Activated gamma-delta T cell treated with Interleukin-2 at 50 U/mL for 16 hours (primary cell): ENCODE results near the gene TNFRSF12A.

ENCODE experiments used
- DNase-seq: peaks from one replicate; pipeline ENCODE4 v3.0.0-alpha.2; 2020

The TNFRSF12A gene

GRCh38 chr16:3020247-3020603 lies at the start of gene TNFRSF12A:
TSS of gene TNFRSF12A (plus strand) at chr16:3020368. CDS start at chr16:3020398, 30 bp downstream.
- peak; percentile 65 for DNase-seq

DNA sequence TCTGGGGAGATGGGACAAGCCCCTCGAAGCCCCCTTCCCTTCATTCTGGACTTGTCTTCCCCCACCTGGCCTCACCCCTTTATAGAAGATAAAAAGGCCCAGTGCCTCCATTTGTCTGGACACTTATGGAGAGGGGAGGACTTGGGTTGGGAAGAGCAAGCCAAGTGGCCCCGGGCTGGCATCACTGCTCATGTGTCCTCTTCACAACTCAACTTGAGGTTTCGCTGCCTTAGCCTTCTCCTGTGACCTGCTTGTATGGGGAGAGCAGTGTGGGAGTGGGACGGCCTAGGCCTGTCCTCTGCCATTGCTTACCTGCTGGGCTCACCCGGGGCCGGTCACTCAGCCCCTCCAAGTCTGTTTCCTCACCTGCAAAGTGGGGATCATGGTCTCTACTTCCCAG lies 49.6 kb upstream of the TNFRSF12A start:
- DNase-seq, result no peak

DNA sequence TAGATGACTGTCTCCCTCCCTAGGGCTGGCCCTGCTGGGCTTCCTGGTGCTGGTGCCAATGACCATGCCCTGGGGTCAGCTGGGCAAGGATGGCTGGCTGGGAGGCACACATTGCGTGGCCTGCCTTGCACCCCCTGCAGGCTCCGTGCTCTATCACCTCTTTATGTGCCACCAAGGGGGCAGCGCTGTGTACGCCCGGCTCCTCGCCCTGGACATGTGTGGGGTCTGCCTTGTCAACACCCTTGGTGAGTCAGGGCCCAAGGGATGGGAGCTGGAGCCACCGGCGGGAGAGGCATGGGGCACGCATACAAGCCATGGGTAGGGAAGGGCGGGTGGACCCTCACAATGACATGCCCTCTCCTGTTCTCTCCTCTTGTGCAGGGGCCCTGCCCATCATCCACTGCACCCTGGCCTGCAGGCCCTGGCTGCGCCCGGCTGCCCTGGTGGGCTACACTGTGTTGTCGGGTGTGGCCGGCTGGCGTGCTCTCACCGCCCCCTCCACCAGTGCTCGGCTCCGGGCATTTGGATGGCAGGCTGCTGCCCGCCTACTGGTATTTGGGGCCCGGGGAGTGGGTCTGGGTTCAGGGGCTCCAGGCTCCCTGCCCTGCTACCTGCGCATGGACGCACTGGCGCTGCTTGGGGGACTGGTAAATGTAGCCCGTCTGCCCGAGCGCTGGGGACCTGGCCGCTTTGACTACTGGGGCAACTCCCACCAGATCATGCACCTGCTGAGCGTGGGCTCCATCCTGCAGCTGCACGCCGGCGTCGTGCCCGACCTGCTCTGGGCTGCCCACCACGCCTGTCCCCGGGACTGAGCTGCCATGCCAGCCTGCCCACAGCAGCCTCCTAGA lies 48.8 kb upstream of the TNFRSF12A start:
- no peak for DNase-seq

DNA sequence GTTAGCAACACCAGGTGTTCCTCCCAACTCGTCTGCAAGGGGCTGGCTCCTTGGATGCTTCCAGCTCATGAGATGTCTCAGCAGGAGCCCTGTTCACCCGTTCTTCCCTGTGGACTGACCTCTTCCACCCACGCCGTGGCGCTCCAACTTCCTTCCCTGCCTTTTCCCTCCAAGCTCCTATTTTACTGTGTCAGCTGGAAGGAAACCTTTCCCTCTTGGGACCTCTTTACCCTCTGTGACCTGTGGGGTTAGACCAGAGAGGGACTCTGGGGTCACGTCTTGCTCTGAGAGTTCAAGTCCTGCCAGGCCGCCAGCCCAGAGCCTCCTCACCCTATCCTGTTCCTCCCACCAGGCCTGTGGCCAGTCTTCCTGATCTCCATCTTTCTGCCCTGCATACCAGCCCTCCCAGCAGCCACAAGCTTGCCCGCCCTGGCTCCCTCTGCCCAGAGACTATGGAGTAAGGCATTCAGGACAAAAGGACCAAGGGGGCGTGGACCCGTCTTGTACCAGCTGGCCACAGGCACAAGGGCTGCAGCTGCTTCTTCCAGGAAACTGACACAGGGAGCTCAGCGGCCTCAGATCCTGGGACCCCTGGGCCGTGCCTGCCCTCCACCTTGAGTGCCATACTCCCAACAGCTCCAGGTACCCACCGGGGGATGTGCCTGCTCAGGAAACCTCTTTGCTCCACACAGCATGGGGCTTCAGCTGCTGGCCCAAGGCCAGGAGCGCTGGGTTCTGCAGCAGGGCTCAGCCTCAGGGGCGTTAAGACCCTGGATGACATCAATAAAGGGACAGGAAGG lies 48.0 kb upstream of the TNFRSF12A start:
- DNase-seq, result no peak

DNA sequence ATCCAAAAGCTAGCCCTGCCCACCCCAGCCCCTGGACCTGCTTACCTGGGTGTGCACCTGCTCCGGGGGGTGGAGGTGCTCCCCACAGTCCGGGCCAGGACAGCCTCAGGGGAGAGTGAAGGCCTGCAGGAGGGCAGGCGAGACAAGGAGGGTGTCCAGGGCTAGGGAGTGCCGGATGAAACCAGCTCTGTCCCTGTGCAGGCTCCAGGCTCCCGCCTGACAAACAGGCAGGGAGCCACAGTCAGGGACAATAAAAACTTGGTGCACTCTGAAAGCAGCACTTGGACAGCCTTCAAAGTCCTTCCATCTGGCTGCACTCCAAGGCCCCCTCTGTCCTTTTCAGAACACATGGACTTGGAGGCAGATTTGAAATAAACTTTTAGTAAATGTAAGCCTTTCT lies 47.1 kb upstream of the TNFRSF12A start:
- DNase-seq, result no peak

GRCh38 chr16:2973605-2974318 lies 46.4 kb upstream of the TNFRSF12A start:
- no peak for DNase-seq

- no peak for DNase-seq
These were observed 45.7 kb upstream of the TNFRSF12A start for GRCh38 chr16:2974319-2975056.

GRCh38 chr16:2975161-2975795 lies 44.9 kb upstream of the TNFRSF12A start:
- DNase-seq, result no peak

DNA sequence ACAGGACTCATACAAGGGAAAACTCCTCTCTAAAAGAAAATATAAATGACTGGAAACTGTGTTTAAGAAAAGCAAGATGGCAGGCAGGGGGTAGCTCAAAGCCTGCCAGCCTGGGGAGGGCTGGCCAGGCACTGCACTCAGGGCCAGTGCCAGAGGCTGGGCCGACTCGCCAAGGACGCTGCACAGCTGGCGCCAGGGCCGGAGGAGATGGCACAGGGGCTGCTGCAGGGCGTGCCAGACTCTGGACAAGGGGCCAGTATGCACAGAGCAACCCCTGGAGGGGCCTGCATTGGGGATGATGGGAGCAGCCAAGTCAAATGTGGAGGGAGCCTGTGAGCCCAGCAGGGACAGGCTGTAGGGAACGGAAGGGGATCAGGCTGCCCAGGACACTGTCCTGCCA lies 44.0 kb upstream of the TNFRSF12A start:
- DNase-seq, result no peak

- no peak for DNase-seq
These were observed 43.5 kb upstream of the TNFRSF12A start for GRCh38 chr16:2976673-2977072.

DNA sequence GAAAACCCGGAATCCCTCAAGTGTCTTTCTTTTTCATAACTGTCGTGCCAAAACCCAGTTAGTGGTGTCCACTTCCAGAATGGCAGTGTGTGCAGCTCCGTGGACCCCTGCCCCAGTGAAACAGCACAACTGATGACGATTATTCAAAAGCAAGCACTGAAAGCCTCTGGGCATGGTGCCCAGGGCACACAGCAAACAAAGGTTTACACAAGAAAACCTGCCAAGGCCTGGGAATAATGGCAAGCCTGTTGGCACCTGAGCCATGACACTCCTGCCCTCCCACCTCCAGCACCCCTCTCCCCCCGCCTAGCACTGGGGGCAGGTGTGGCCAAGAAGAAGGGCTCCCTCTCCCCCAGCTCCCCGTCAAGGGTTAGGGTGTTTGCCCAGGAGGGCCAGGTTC lies 42.7 kb upstream of the TNFRSF12A start:
- no peak for DNase-seq

DNA sequence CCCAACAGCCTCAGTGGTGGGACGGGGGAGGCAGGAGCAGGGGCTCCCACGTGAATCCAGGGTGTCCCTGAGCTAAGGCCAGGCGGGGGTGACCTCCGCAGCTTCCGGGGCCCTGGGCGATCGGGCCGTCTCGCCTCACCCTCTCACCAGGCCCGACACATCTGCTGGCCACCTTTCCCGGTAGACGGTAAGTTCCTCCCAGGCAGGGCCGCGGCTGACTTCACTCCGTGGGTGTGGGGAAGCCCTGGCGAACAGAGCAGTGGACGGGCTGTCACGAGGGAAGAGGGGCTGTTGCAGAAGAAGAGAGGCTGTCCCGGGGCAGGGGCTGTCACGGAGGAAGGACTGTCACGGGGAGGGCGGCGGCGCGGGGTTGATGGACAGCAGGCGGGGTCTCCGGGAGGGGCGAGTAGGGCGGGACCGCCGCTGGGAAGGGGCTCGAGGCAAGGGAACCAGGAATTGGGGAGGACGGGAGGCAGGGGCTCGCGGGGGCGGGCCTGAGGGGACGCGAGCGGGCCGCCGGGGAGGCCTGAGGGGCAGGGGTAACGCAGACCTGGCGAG lies 40.4 kb upstream of the TNFRSF12A start:
- no peak for DNase-seq

DNA sequence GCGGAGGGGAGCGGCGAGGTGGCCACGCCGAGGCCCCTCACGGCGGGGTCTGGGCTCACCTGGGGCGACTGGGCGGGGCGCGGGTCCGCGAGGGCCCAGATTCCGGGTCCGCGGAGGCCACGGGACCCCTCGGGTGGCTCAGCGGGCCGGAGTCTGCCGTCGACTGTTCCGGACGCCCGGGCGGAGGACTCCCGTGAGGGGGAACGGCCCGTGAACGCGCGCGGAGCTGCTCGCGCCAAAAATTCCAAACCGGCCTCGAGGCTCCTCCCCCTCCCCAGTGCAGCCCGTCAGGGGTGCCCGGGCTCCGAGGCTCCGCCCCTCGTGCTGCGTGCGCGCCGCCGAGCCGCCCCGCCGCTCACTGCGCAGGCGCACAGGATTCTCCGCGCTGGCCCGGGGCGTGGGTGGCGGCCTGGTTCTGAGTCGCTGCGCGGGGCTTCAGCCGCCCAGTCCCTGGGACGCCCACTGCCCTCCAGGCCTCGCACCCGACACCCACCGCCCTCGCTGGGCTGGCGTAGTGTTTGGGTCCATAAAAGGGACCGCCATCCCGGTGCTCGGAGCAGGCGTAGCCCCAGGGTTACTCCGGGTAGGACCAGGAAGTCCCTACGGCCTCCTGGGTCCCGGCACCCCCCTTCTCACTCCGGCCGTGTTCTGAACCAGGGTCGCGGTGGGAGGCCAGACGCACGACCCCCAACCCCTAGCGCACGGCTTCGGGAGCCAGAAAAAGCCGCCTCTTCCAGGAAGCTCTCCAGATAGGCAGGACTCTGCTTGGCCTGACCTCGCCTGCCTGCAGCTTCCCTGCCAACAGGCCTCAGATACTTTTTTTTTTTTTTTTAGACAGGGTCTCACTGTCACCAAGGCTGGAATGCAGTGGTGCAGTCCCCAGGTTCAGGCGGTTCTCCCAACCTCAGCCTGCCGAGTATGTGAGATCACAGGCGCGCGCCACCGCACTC lies 39.7 kb upstream of the TNFRSF12A start, which contains the start of gene PKMYT1:
TSS of gene PKMYT1 (minus strand) at position 220 of the 950 bp plus-strand sequence. CDS start 789 bp downstream, outside the sequence.
- DNase-seq, result peak; percentile 92

DNA sequence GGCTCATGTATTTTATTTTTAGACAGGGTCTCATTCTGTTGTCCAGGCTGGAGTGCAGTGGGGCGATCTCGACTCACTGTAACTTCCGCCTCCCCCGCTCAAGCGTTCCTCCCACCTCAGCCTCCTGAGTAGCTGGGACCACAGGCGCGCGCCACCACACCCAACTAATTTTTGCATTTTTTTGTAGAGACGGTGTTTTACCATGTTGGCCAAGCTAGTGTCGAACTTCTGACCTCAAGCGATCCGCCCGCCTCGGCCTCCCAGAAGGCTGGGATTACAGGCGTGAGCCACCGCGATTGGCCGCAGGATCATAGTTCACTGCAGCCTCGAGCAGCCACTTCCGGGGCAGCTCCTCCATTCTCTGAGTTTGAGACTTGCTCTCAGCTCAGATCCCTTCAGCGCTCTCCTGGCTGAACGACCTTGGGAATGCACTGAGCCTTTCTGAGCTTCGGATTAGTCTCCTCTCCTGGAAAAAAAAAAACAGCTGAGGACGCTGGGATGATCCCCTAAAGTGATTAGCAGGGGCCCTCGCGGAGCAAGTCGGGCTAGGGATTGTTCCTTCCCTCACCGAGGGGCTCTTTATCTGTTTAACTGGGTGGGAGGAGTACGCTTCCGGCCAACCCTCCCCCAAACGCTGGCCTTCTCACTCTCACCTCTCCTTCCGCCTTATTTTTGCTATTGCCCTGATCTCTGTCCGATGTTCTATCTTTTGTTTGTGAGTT lies 38.8 kb upstream of the TNFRSF12A start:
- DNase-seq, result no peak

DNA sequence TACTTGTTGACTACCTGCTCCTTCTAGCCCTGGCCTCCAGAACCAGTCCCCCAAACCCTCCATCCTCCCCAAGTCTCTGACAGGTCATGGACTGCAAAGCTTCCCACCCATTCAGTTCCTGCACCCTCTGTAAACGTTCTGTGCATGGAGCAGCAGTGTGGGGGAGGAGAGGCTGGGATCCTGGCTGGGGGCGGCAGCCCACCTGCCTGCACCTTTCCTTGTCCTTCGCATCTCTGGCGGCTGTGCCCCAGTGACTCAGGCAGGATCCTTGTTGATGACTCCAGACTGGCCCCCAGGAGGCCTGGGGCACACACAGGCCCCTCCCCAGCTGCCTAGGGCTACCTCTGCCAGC lies 38.3 kb upstream of the TNFRSF12A start:
- no peak for DNase-seq

- DNase-seq, result no peak
These were observed 37.8 kb upstream of the TNFRSF12A start for GRCh38 chr16:2982402-2982801.

DNA sequence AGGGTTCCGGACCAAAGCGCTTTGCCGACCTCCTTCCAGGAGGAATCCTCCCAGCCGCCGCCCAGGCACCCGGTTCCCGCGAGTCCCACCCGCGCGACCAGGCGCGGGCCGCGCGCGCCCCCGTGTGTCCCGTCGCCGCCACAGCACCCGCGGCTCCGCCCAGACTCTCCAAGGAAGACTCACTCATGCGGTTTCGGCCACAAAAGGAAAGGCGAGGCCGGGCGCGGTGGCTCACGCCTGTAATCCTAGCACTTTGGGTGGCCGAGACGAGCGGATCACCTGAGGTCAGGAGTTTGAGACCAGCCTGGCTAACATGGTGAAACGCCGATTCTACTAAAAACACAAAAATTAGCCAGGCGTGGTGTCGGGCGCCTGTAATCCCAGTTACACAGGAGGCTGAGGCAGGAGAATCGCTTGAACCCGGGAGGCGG lies 36.4 kb upstream of the TNFRSF12A start:
- DNase-seq, result peak; percentile 58

DNA sequence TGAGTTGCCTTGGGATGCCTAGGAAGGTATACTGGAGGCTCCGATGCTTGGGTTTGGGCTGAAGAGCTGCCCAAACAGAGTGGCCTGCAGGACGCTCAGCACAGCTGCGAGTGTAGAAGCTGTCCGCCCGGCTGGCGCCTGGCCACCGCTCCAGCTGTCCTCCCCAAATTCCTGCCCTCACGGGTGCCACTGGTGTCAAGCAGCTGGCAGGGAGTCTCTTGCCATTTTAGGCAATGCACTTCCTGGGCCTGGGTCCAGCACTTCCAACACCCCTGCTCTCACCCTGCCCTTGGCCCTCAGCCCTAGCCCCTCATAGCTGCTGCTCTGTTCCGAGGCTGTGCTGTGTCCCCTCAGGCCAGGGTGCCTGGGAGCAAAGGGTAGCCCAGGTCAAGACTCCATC lies 34.7 kb upstream of the TNFRSF12A start:
- no peak for DNase-seq

GRCh38 chr16:2985893-2986355 lies 34.2 kb upstream of the TNFRSF12A start:
- DNase-seq, result no peak
